Endodermal cell (in vitro differentiated cells): Measurements from ENCODE around the gene SEMA3A. TPM values are rescaled to one million over a fixed set of nuclear protein-coding genes. Genes with fewer than 3 reads are reported as not detected.
"Not testable (repeated sequence)": the region's sequence is repeated elsewhere in the genome, so short reads cannot be mapped to it uniquely, and the experiment has no call there.

Experiments
- DNase-seq: peaks from one replicate; pipeline ENCODE4 v3.0.0-alpha.2; 2017
- H3K27ac ChIP-seq: 2 replicates; pipeline ENCODE4 v1.5.1; 2013; ENCODE audit warnings: mild to moderate bottlenecking, low read depth, low read length, moderate library complexity
- H3K27me3 ChIP-seq: 2 replicates; pipeline ENCODE4 v1.6.1; 2013; ENCODE audit warnings: mild to moderate bottlenecking, low read length, moderate library complexity; ENCODE audit not compliant: insufficient read depth, control insufficient read depth, poor library complexity, severe bottlenecking
- H3K36me3 ChIP-seq: 2 replicates; pipeline ENCODE4 v1.7.0; 2013; ENCODE audit warnings: mild to moderate bottlenecking, low read length, moderate library complexity; ENCODE audit not compliant: control insufficient read depth, insufficient read depth
- H3K4me1 ChIP-seq: one replicate; pipeline ENCODE4 v1.7.0; 2013; ENCODE audit warnings: low read length; ENCODE audit not compliant: control insufficient read depth, insufficient read depth
- H3K4me3 ChIP-seq: 2 replicates; pipeline ENCODE4 v1.5.1; 2013; ENCODE audit warnings: mild to moderate bottlenecking, low read length, moderate library complexity
- H3K9ac ChIP-seq: 2 replicates; pipeline ENCODE4 v1.6.1; 2013; ENCODE audit warnings: mild to moderate bottlenecking, low read length, moderate library complexity; ENCODE audit not compliant: poor library complexity, severe bottlenecking; ENCODE audit errors: extremely low read depth
- H3K9me3 ChIP-seq: 2 replicates; pipeline ENCODE4 v1.6.1; 2013; ENCODE audit warnings: mild to moderate bottlenecking, low read length, moderate library complexity; ENCODE audit not compliant: control insufficient read depth
- H3K27ac Mint-ChIP-seq: 2 replicates; pipeline ENCODE4 v1.8.0; 2020; ENCODE audit warnings: mixed read lengths
- H3K27me3 Mint-ChIP-seq: 2 replicates; pipeline ENCODE4 v1.8.0; 2021; ENCODE audit warnings: mild to moderate bottlenecking, mixed read lengths; ENCODE audit not compliant: insufficient read depth
- H3K36me3 Mint-ChIP-seq: 2 replicates; pipeline ENCODE4 v1.8.0; 2020; ENCODE audit warnings: low read depth, mixed read lengths
- H3K4me1 Mint-ChIP-seq: 2 replicates; pipeline ENCODE4 v1.8.0; 2020; ENCODE audit warnings: mixed read lengths
- H3K4me3 Mint-ChIP-seq: 2 replicates; pipeline ENCODE4 v1.8.0; 2020; ENCODE audit warnings: mild to moderate bottlenecking, moderate library complexity, mixed read lengths
- H3K9me3 Mint-ChIP-seq: 2 replicates; pipeline ENCODE4 v1.8.0; 2020; ENCODE audit warnings: mild to moderate bottlenecking, mixed read lengths
- CTCF ChIP-seq: fragments of 200-600 bp; sonication (generic); conservative IDR thresholded peaks from 2 replicates; pipeline ENCODE4 v1.5.0; 2021; ENCODE audit warnings: antibody characterized with exemption, mild to moderate bottlenecking
- WGBS, 2 experiments: methylation state at CpG; one replicate each; pipeline versions ENCODE4 v1.1.5 to v1.1.7; 2013; ENCODE audit warnings: missing lambda C conversion rate in 2 of 2, mixed read lengths in 1 of 2; ENCODE audit not compliant: insufficient coverage in 1 of 2, insufficient read length in 1 of 2; 5-methylcytosine and 5-hydroxymethylcytosine counted together
- long read RNA-seq, 4 experiments: library from polyadenylated mRNA in 2 of 4; library from RNA in 1 of 4; library from capped mRNA in 1 of 4; stranded (forward) in 3 of 4; unstranded in 1 of 4; transcript quantifications; one replicate each; pipeline ENCODE4 v2.0.0, GENCODE V29; 2020 to 2021; ENCODE audit warnings: inconsistent platforms in 1 of 4
- polyA plus RNA-seq, 2 experiments: library from polyadenylated mRNA; stranded (reverse); fragments of 50-300 nt; gene quantifications; one replicate each; pipeline ENCODE4 v1.2.3, GENCODE V29; 2013
- total RNA-seq, 2 donors: library from RNA; stranded (reverse); fragmentation: NEBNext Ultra II Directional in 1 of 2; extraction: Animal tissue kit (Norgen Biotek cat#: 25700) in 1 of 2; gene quantifications; 2 replicates in 1 of 2; 3 replicates in 1 of 2; pipeline ENCODE4 v1.2.1, GENCODE V29; 2021

SEMA3A gene
- 10 to 100 TPM; 43.5 to 72.8 TPM for total RNA-seq
- 36.0 TPM for polyA plus RNA-seq (2013, experiment 1 of 2)
- 34.7 TPM for polyA plus RNA-seq (2013, experiment 2 of 2)
- long read RNA-seq, experiment 1, full-length matches to known transcripts, result 1 of 6 reads
- long read RNA-seq, experiment 1, partial matches to known transcripts, result 1 of 6 reads
- long read RNA-seq, experiment 1, other reads (novel, unspliced or antisense), result 4 of 6 reads
- long read RNA-seq, experiment 2, full-length matches to known transcripts, result 35 of 72 reads
- long read RNA-seq, experiment 2, partial matches to known transcripts, result 5 of 72 reads
- long read RNA-seq, experiment 2, other reads (novel, unspliced or antisense), result 32 of 72 reads
- long read RNA-seq, experiment 3, full-length matches to known transcripts, result 198 of 304 reads
- long read RNA-seq, experiment 3, partial matches to known transcripts, result 27 of 304 reads
- long read RNA-seq, experiment 3, other reads (novel, unspliced or antisense), result 79 of 304 reads
- long read RNA-seq, experiment 4, full-length matches to known transcripts, result 3 of 10 reads
- long read RNA-seq, experiment 4, partial matches to known transcripts, result 1 of 10 reads
- long read RNA-seq, experiment 4, other reads (novel, unspliced or antisense), result 6 of 10 reads

- H3K4me1 ChIP-seq, result peaks cover 6% of the 10 kb centered on the region
- 0 to 1% methylated on average over 2 to 15 of the region's 15 CpGs for WGBS, 2 experiments
- no peaks in the 10 kb centered on the region for H3K9me3 Mint-ChIP-seq
- peak within 1 kb of the TSS; percentile 68 for H3K27ac ChIP-seq
- no peaks in the 10 kb centered on the region for H3K9me3 ChIP-seq
- no peaks in the 10 kb centered on the region for H3K36me3 Mint-ChIP-seq
- H3K4me3 Mint-ChIP-seq, result peak within 1 kb of the TSS; percentile 86
- H3K27me3 Mint-ChIP-seq, result no peaks in the 10 kb centered on the region
- no peak for TF ChIP-seq CTCF
- H3K36me3 ChIP-seq, result no peaks in the 10 kb centered on the region
- H3K27ac Mint-ChIP-seq, result peak within 1 kb of the TSS; percentile 92
- peak; percentile 79 for DNase-seq
- H3K27me3 ChIP-seq, result no peaks in the 10 kb centered on the region
- peak within 1 kb of the TSS; percentile 94 for H3K4me3 ChIP-seq
- H3K4me1 Mint-ChIP-seq, result peaks cover 36% of the 10 kb centered on the region
- H3K9ac ChIP-seq, result peak within 1 kb of the TSS; percentile 56
These were observed at the start of gene SEMA3A for GRCh38 chr7:84194484-84195271. SEMA3A (minus strand) TSS chr7:84194789; CDS start chr7:84194586, 203 bp downstream.

GRCh38 chr7:84243037-84243436 is 48.4 kb upstream of the SEMA3A start:
- H3K36me3 Mint-ChIP-seq, H3K27me3 ChIP-seq, H3K36me3 ChIP-seq, H3K27ac Mint-ChIP-seq, H3K4me3 ChIP-seq, H3K9ac ChIP-seq, DNase-seq, H3K4me1 Mint-ChIP-seq, H3K4me1 ChIP-seq, H3K4me3 Mint-ChIP-seq, H3K27ac ChIP-seq, H3K27me3 Mint-ChIP-seq: not testable (repeated sequence)
- H3K9me3 Mint-ChIP-seq, result peaks cover 56% of the 10 kb centered on the region
- WGBS, 2 experiments, result 97 to 100% methylated on average over 1 to 5 of the region's 6 CpGs
- H3K9me3 ChIP-seq, result peaks cover 30% of the 10 kb centered on the region

- no peaks in the 10 kb centered on the region for H3K4me1 Mint-ChIP-seq
- H3K36me3 Mint-ChIP-seq, result no peaks in the 10 kb centered on the region
These were observed 44.0 kb upstream of the SEMA3A start for GRCh38 chr7:84238596-84238995.

More at GRCh38 chr7:84238596-84238995, 44.0 kb upstream of the SEMA3A start:
- Histone ChIP-seq H3K9me3 (peaks cover 8% of the 10 kb centered on the region), H3K27me3 (no peaks in the 10 kb centered on the region), H3K9ac (no peak overlapping the region), H3K4me3 (no peak overlapping the region), H3K36me3 (no peaks in the 10 kb centered on the region), H3K4me1 (no peaks in the 10 kb centered on the region), H3K27ac (no peak overlapping the region)
- peaks cover 30% of the 10 kb centered on the region for H3K9me3 Mint-ChIP-seq
- no peak for DNase-seq
- whole genome bisulfite sequencing, 2 experiments, result 89 to 92% methylated on average over 4 to 6 of the region's 6 CpGs
- H3K27ac Mint-ChIP-seq, result no peak overlapping the region
- H3K27me3 Mint-ChIP-seq, result no peaks in the 10 kb centered on the region
- TF ChIP-seq CTCF, result no peak
- H3K4me3 Mint-ChIP-seq, result no peak overlapping the region
